Body of pancreas (tissue), 4 donors: ENCODE results near the gene LHX3.

Source experiments
- CTCF ChIP-seq, 7 experiments: fragments of 450-650 bp in 4 of 7; fragments of 200-600 bp in 3 of 7; sonication (generic) in 3 of 7; IDR thresholded peaks; one replicate each; pipeline ENCODE4 v1.5.1; 2016 to 2019; ENCODE audit warnings: antibody characterized with exemption in 7 of 7
- POLR2A ChIP-seq, 3 donors: fragments of 450-650 bp; IDR thresholded peaks; one replicate each; pipeline ENCODE4 v1.6.1; 2016; ENCODE audit warnings: antibody characterized with exemption in 3 of 3, mild to moderate bottlenecking in 2 of 3

GRCh38 chr9:136235171-136235570 lies 30.2 kb upstream of the LHX3 start:
- no peak for TF ChIP-seq CTCF (IDR thresholded peaks at IDR 0.05)
- TF ChIP-seq POLR2A (IDR thresholded peaks at IDR 0.05): no peak
